ENCODE results near the gene MOSPD2. TPM values are rescaled to one million over a fixed set of nuclear protein-coding genes. Genes with fewer than 3 reads are reported as not detected.

MOSPD2 gene
- total RNA-seq, 1 donor from 2014 or later, result 16.1 TPM

Other genes starting within 250 kb of the MOSPD2 start
- 2.0 and 4.5 TPM in 2 replicates for gene FANCB, start 352 bp upstream of the MOSPD2 start, total RNA-seq

All from renal cortical epithelial cell (primary cell).